DOHH2 (cell line): Measurements from ENCODE around the gene BPIFA1.

ENCODE experiments used
- H3F3A ChIP-seq: fragments of 200-600 bp; sonication (generic), shearing (Covaris generic); 2 replicates; pipeline ENCODE4 v1.6.0; 2016; ENCODE audit warnings: antibody characterized with exemption, mild to moderate bottlenecking; ENCODE audit not compliant: control insufficient read depth, insufficient read depth
- H3K27ac ChIP-seq: fragments of 200-600 bp; sonication (generic); 2 replicates; pipeline ENCODE4 v1.5.1; 2014; ENCODE audit warnings: low read depth, mild to moderate bottlenecking, low read length, moderate library complexity
- H3K27me3 ChIP-seq: fragments of 200-600 bp; sonication (generic); 2 replicates; pipeline ENCODE4 v1.6.1; 2014; ENCODE audit warnings: mild to moderate bottlenecking, low read length, mixed read lengths; ENCODE audit not compliant: control insufficient read depth
- H3K36me3 ChIP-seq: fragments of 200-600 bp; sonication (generic); 2 replicates; pipeline ENCODE4 v1.6.1; 2014; ENCODE audit warnings: mild to moderate bottlenecking, low read length, moderate library complexity, mixed read lengths; ENCODE audit not compliant: control insufficient read depth
- H3K4me1 ChIP-seq: fragments of 200-600 bp; sonication (generic); 2 replicates; pipeline ENCODE4 v1.6.1; 2014; ENCODE audit warnings: mild to moderate bottlenecking, low read length, mixed read lengths; ENCODE audit not compliant: control insufficient read depth
- H3K4me2 ChIP-seq: fragments of 200-600 bp; sonication (generic); 2 replicates; pipeline ENCODE4 v1.6.0; 2014; ENCODE audit warnings: mild to moderate bottlenecking, low read length, moderate library complexity
- H3K4me3 ChIP-seq: fragments of 200-600 bp; sonication (generic); 2 replicates; pipeline ENCODE4 v1.5.1; 2014; ENCODE audit warnings: mild to moderate bottlenecking, low read length, mixed read lengths
- H3K79me2 ChIP-seq: fragments of 200-600 bp; sonication (generic); 2 replicates; pipeline ENCODE4 v1.6.1; 2014; ENCODE audit warnings: mild to moderate bottlenecking, low read length, mixed read lengths; ENCODE audit not compliant: control insufficient read depth
- H3K9me2 ChIP-seq: fragments of 200-600 bp; sonication (generic); replicated peaks from 2 replicates; pipeline ENCODE4 v1.6.1; 2014; ENCODE audit warnings: mild to moderate bottlenecking, low read length, mixed read lengths; ENCODE audit not compliant: control insufficient read depth
- H3K9me3 ChIP-seq: fragments of 200-600 bp; sonication (generic); 2 replicates; pipeline ENCODE4 v1.6.1; 2014; ENCODE audit warnings: antibody characterized with exemption, low read length, mixed read lengths; ENCODE audit not compliant: control insufficient read depth, insufficient read depth
- H4K20me1 ChIP-seq: fragments of 200-600 bp; sonication (generic); 2 replicates; pipeline ENCODE4 v1.6.0; 2014; ENCODE audit warnings: low read depth, mild to moderate bottlenecking, antibody characterized with exemption, low read length, moderate library complexity; ENCODE audit not compliant: control insufficient read depth, insufficient read depth
- EZH2phosphoT487 ChIP-seq: fragments of 200-600 bp; sonication (generic); IDR thresholded peaks from 2 replicates; pipeline ENCODE4 v1.6.1; 2017; ENCODE audit warnings: borderline replicate concordance, mild to moderate bottlenecking, antibody characterized with exemption, low read length, moderate library complexity, mixed read lengths
- TF ChIP-seq, protein P1 (sequence below): fragments of 200-600 bp; sonication (generic); IDR thresholded peaks from one replicate; pipeline ENCODE4 v1.5.1; 2014; ENCODE audit warnings: antibody characterized with exemption, mild to moderate bottlenecking, low read depth, low read length; ENCODE audit not compliant: poor library complexity, severe bottlenecking

Gene BPIFA1

DNA sequence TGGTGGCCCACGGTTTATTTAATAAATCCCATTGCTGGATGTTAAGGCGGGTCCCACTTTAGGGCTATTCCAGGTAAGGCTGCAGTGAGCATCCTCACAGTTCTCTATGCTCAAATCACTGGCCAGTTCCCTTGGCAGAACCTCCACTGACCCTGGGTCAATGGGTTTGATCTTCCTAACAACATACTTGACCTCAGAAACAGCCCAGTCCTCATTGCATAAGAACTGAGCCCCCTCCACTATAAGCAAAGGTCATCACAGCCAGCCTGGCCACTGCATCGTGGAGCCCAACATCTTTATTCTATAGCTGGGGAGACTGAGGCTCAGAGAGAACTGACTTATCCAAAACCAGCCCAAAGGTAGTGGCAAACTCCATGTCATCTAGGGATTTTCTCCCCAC, 42.9 kb downstream of the BPIFA1 start:
- Histone ChIP-seq H3K4me1 (no peaks in the 10 kb centered on the region), H3K9me2 (no peaks in the 10 kb centered on the region), H4K20me1 (no peaks in the 10 kb centered on the region), H3K36me3 (no peaks in the 10 kb centered on the region), H3K79me2 (no peaks in the 10 kb centered on the region), H3K4me2 (no peak overlapping the region), H3K27ac (no peak overlapping the region), H3K27me3 (peaks cover 17% of the 10 kb centered on the region), H3K9me3 (no peaks in the 10 kb centered on the region), H3F3A (no peaks in the 10 kb centered on the region), H3K4me3 (no peak overlapping the region)
- no peak for TF ChIP-seq EZH2phosphoT487

DNA sequence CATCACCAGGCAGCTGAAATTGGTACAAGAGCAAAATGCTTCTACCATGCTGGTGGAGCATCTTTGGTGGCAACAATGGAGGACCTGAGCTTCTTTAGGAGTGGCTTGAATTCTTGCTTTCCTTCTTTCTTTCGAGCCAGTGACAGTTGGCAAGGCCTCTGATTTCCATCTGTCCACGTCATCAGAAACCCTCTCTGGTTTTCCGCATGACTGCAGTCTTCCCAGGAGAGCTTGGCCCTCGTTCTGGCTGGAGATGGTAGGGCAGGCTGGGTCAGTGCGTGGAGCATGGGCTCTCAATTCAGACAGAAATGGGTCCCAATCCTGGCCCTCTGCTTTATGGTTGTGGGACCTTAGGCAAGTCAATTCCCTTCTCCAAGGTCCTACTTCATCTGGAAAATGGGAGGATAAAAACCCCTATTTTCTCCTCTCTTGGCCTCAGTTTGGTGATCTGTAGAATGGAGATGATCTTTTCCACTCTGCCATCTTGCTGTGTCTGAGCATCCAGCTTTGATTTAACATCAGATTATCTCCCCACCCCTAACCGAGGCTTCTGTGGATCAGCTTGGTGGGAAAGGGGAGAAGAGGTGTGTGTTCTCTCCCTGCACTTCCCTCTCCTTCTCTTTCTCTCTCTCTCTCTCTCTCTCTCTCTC, 43.6 kb downstream of the BPIFA1 start:
- no peaks in the 10 kb centered on the region for H3K79me2 ChIP-seq
- no peaks in the 10 kb centered on the region for H3K9me3 ChIP-seq
- H3K27ac ChIP-seq = no peak overlapping the region
- H3F3A ChIP-seq = no peaks in the 10 kb centered on the region
- H3K9me2 ChIP-seq = no peaks in the 10 kb centered on the region
- no peaks in the 10 kb centered on the region for H3K36me3 ChIP-seq
- H3K4me1 ChIP-seq = no peaks in the 10 kb centered on the region
- TF ChIP-seq, protein P1, sequence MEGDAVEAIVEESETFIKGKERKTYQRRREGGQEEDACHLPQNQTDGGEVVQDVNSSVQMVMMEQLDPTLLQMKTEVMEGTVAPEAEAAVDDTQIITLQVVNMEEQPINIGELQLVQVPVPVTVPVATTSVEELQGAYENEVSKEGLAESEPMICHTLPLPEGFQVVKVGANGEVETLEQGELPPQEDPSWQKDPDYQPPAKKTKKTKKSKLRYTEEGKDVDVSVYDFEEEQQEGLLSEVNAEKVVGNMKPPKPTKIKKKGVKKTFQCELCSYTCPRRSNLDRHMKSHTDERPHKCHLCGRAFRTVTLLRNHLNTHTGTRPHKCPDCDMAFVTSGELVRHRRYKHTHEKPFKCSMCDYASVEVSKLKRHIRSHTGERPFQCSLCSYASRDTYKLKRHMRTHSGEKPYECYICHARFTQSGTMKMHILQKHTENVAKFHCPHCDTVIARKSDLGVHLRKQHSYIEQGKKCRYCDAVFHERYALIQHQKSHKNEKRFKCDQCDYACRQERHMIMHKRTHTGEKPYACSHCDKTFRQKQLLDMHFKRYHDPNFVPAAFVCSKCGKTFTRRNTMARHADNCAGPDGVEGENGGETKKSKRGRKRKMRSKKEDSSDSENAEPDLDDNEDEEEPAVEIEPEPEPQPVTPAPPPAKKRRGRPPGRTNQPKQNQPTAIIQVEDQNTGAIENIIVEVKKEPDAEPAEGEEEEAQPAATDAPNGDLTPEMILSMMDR = no peak
- no peak for TF ChIP-seq EZH2phosphoT487
- no peak overlapping the region for H3K4me2 ChIP-seq
- H3K4me3 ChIP-seq = no peak overlapping the region
- no peaks in the 10 kb centered on the region for H4K20me1 ChIP-seq
- peaks cover 17% of the 10 kb centered on the region for H3K27me3 ChIP-seq

DNA sequence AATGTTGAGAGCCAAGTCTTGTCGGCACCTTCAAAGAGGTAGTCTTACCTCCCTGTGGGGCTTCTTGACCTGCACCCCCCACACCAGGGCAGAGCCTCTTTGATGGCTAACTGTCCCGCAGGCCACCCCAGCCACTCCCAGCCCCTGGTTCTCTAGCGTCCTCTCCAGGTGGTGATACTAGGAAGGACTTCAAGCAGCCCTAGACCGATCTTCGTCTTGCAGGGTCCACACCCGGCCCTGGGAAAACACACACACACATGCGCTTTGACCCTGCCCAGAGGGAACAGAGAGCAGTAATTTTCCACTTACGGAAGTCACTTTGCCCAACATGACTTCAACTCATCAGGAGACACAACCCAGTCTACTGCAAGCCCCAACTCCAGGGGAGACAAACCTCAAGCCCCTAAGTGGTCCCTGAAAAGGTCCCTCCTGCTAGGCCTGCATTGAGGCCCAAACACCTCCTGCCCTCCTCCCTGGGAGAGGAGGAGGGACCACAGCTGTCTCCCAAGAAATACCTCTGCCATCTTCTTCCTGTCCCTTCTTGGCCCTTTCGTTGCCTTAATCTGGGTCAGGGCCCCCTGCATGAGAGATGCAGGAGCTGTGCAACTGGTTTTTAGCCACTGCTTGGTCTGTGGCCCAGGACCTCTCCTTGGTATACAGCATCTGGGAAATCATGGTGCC, 44.3 kb downstream of the BPIFA1 start:
- Histone ChIP-seq H3K27ac (no peak overlapping the region), H3K27me3 (peaks cover 17% of the 10 kb centered on the region), H3K4me2 (no peak overlapping the region), H3K9me2 (no peaks in the 10 kb centered on the region), H4K20me1 (no peaks in the 10 kb centered on the region), H3K4me1 (no peaks in the 10 kb centered on the region), H3K4me3 (no peak overlapping the region), H3K36me3 (no peaks in the 10 kb centered on the region), H3F3A (no peaks in the 10 kb centered on the region), H3K79me2 (no peaks in the 10 kb centered on the region), H3K9me3 (no peaks in the 10 kb centered on the region)
- TF ChIP-seq, protein P1 = no peak
- no peak for TF ChIP-seq EZH2phosphoT487

DNA sequence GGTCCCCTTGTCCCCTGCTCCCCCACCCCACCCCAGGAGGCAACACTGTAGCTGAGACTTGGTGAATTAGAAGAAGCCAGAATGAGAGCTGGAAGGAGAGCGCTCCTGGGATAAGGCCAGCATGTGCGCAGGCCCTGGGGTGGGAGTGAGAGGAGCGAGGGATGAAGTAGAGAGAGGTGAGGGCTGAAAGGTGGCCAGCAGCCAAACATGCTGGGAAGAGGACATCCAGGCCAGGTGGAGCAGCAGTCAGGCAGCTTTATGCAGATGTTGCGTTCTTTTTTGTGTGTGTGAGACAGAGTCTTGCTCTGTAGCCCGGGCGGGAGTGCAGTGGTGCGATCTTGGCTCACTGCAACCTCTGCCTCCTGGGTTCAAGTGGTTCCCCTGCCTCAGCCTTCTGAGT, 45.0 kb downstream of the BPIFA1 start:
- no peak for TF ChIP-seq EZH2phosphoT487
- TF ChIP-seq, protein P1 = no peak
- H3K9me2 ChIP-seq = no peaks in the 10 kb centered on the region
- H3K36me3 ChIP-seq = no peaks in the 10 kb centered on the region
- no peak overlapping the region for H3K4me3 ChIP-seq
- no peaks in the 10 kb centered on the region for H3K9me3 ChIP-seq
- no peaks in the 10 kb centered on the region for H4K20me1 ChIP-seq
- no peak overlapping the region for H3K27ac ChIP-seq
- no peaks in the 10 kb centered on the region for H3K79me2 ChIP-seq
- H3K27me3 ChIP-seq = peaks cover 17% of the 10 kb centered on the region
- no peaks in the 10 kb centered on the region for H3F3A ChIP-seq
- no peak overlapping the region for H3K4me2 ChIP-seq
- H3K4me1 ChIP-seq = no peaks in the 10 kb centered on the region
